Endothelial cell of umbilical vein (primary cell): ENCODE data around the gene TUSC7.

Experiments
- CTCF ChIP-seq, 2 donors: IDR thresholded peaks; 1 replicate in 1 of 2; 2 replicates in 1 of 2; pipeline ENCODE4 v1.5.1; 2011; ENCODE audit warnings: low read length in 2 of 2, mild to moderate bottlenecking in 2 of 2, moderate library complexity in 2 of 2, control low read depth in 1 of 2, inconsistent platforms in 1 of 2, low read depth in 1 of 2; ENCODE audit not compliant: insufficient read depth in 1 of 2; ENCODE audit errors: extremely low read depth in 1 of 2
- EZH2 ChIP-seq: IDR thresholded peaks from 2 replicates; pipeline ENCODE4 v1.6.1; 2012; ENCODE audit warnings: borderline replicate concordance, low read depth, mild to moderate bottlenecking, moderate library complexity, low read length, inconsistent platforms; ENCODE audit not compliant: severe bottlenecking
- GATA2 ChIP-seq: IDR thresholded peaks from 2 replicates; pipeline ENCODE4 v1.7.0; 2011; ENCODE audit warnings: low read depth, mild to moderate bottlenecking, moderate library complexity, mixed read lengths, low read length; ENCODE audit not compliant: insufficient read length, insufficient read depth
- MAX ChIP-seq: IDR thresholded peaks from 2 replicates; pipeline ENCODE4 v1.6.1; 2011; ENCODE audit not compliant: insufficient read depth, insufficient read length
- POLR2A ChIP-seq: IDR thresholded peaks from 2 replicates; pipeline ENCODE4 v1.6.1; 2012; ENCODE audit warnings: low read depth, mild to moderate bottlenecking, control low read depth, low read length
- POLR2AphosphoS5 ChIP-seq: IDR thresholded peaks from 2 replicates; pipeline ENCODE4 v1.6.1; 2012; ENCODE audit warnings: low read depth, mild to moderate bottlenecking, control low read depth, low read length, moderate library complexity; ENCODE audit not compliant: insufficient read depth

GRCh38 chr3:116661196-116661595 is 48.4 kb upstream of the TUSC7 start:
- TF ChIP-seq POLR2AphosphoS5 (no peak), CTCF (IDR thresholded peaks at IDR 0.05; ENCODE audit: extremely low read depth in 1 of 2, insufficient read depth in 1 of 2, low read depth in 1 of 2, low read length in 2 of 2) (no peak), POLR2A (no peak), GATA2 (no peak), MAX (no peak), EZH2 (no peak)
